Progenitor cell of endocrine pancreas (in vitro differentiated cells): ENCODE measurements around the gene FAM32A. TPM values are rescaled to one million over a fixed set of nuclear protein-coding genes. Genes with fewer than 3 reads are reported as not detected.

ENCODE experiments used
- DNase-seq: peaks from one replicate; pipeline ENCODE4 v3.0.0; 2021; ENCODE audit warnings: low spot score; ENCODE audit not compliant: unreplicated experiment
- H3K27ac Mint-ChIP-seq: 2 replicates; pipeline ENCODE4 v1.8.0; 2021; ENCODE audit warnings: mild to moderate bottlenecking, moderate library complexity, mixed read lengths
- H3K27me3 Mint-ChIP-seq: 2 replicates; pipeline ENCODE4 v1.8.0; 2021; ENCODE audit warnings: mixed read lengths
- H3K36me3 Mint-ChIP-seq: 2 replicates; pipeline ENCODE4 v1.8.0; 2022; ENCODE audit warnings: mixed read lengths; ENCODE audit not compliant: insufficient read depth
- H3K4me1 Mint-ChIP-seq: 2 replicates; pipeline ENCODE4 v1.8.0; 2021; ENCODE audit warnings: low read depth, mixed read lengths
- H3K4me3 Mint-ChIP-seq: 2 replicates; pipeline ENCODE4 v1.8.0; 2021; ENCODE audit warnings: low read depth, mild to moderate bottlenecking, moderate library complexity, mixed read lengths
- H3K9me3 Mint-ChIP-seq: 2 replicates; pipeline ENCODE4 v1.8.0; 2021; ENCODE audit warnings: low read depth, mixed read lengths
- CTCF ChIP-seq: fragments of 200-600 bp; sonication (generic); IDR thresholded peaks from one replicate; pipeline ENCODE4 v1.5.0; 2021; ENCODE audit warnings: antibody characterized with exemption, mild to moderate bottlenecking; ENCODE audit not compliant: unreplicated experiment
- total RNA-seq: library from RNA; stranded (reverse); gene quantifications from 2 replicates; pipeline ENCODE4 v1.2.1, GENCODE V29; 2021

The FAM32A gene
- total RNA-seq, 1 donor from 2014 or later, result 91.6 TPM

DNA sequence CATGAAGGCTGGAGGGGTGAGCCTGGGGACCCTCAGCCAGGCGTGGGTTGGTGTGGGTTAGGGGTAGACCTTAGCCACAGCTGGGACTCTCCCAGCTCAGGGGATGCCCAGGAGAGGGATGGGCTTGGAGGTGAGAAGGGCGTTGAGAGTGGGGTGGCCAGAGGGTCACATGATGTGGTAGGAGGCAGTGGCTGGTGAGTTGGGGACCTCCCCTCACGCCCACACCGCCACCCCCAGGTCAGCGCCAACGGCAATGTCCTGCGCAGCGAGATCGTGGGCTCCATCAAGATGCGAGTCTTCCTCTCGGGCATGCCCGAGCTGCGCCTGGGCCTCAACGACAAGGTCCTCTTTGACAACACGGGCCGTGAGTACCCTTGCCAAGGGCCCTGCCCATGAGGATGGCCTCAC, 41.0 kb downstream of the FAM32A start:
- TF ChIP-seq CTCF, result no peak
- Mint-ChIP-seq H3K27me3 (no peaks in the 10 kb centered on the region), H3K36me3 (peaks cover 24% of the 10 kb centered on the region), H3K4me1 (no peaks in the 10 kb centered on the region), H3K27ac (no peak overlapping the region), H3K4me3 (no peak overlapping the region), H3K9me3 (no peaks in the 10 kb centered on the region)
- DNase-seq, result no peak

- no peak overlapping the region for H3K4me3 Mint-ChIP-seq
- DNase-seq, result no peak
- no peaks in the 10 kb centered on the region for H3K9me3 Mint-ChIP-seq
- no peaks in the 10 kb centered on the region for H3K4me1 Mint-ChIP-seq
- no peak overlapping the region for H3K27ac Mint-ChIP-seq
- peaks cover 19% of the 10 kb centered on the region for H3K36me3 Mint-ChIP-seq
- TF ChIP-seq CTCF, result no peak
- no peaks in the 10 kb centered on the region for H3K27me3 Mint-ChIP-seq
These were observed 41.9 kb downstream of the FAM32A start for GRCh38 chr19:16226878-16227836.

DNA sequence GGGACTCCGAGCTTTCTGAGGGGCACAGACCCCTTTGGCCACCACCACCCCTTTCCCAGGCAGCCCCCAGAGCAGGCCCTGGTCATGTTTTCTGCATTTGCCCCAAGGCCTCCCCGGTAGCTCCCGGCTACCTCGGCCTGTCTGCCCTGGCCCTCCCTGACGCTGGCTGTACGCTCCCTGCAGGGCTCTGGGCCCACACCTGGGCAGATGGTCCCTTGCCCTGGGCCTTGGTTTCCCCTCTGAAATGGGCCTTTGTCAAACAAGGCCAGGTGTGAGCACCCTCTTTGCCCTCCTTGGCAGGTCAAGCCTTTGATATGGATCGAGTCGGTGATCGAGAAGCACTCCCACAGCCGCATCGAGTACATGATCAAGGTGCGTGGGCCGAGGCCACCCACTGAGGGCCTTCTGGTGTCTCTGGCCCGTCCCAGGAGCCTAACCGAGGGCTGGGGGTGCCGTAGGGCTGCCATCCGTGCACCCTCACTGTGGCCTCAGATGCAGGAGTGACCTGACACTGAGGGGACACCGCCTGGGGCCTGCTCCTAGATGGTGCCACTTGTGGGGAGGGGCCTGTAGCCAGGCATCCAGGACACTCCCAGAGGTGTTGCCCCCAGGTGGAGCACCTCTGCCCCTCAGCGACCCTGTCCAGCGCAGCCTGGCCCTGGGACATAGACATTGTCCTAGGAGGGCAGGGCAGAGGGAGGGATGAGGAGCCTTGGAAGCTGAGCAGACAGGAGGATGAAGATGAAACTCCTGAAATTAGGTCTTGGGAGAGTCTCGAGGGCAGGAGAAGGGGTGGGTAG, 42.8 kb downstream of the FAM32A start:
- Mint-ChIP-seq H3K27me3 (no peaks in the 10 kb centered on the region), H3K9me3 (no peaks in the 10 kb centered on the region), H3K36me3 (peaks cover 13% of the 10 kb centered on the region), H3K4me3 (no peak overlapping the region), H3K4me1 (no peaks in the 10 kb centered on the region), H3K27ac (no peak overlapping the region)
- DNase-seq, result no peak
- TF ChIP-seq CTCF, result no peak

DNA sequence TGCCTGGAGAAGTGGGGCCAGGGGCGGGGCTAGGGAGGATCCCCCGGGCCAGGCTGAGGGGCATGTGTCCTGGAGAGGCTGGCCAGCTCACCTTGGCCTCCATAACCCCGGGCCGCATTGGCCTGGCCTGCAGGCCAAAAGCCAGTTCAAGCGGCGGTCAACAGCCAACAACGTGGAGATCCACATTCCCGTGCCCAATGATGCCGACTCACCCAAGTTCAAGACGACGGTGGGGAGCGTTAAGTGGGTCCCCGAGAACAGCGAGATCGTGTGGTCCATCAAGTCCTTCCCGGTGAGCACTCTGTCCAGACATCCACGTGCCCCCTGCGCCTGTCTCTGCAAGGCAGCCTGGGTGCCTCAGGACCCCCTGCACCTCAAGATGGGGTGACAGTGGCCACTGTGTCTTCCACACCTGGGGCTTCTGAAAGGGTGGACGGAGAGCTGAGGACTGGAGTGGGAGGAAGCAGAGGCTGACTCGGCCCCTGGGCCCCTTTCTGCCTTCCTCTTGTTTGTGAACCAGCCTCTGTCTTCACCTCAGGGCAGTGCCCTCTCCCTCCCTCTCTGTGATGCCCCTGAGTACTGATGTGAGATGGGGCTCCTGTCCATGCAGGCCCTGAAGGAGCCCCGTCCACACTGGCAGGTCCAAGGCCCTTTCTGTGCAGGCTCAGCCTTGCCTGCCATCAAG, 43.6 kb downstream of the FAM32A start:
- H3K4me1 Mint-ChIP-seq, result no peaks in the 10 kb centered on the region
- H3K36me3 Mint-ChIP-seq, result peaks cover 12% of the 10 kb centered on the region
- no peak for TF ChIP-seq CTCF
- H3K27me3 Mint-ChIP-seq, result no peaks in the 10 kb centered on the region
- no peak overlapping the region for H3K4me3 Mint-ChIP-seq
- H3K9me3 Mint-ChIP-seq, result no peaks in the 10 kb centered on the region
- no peak for DNase-seq
- H3K27ac Mint-ChIP-seq, result no peak overlapping the region

DNA sequence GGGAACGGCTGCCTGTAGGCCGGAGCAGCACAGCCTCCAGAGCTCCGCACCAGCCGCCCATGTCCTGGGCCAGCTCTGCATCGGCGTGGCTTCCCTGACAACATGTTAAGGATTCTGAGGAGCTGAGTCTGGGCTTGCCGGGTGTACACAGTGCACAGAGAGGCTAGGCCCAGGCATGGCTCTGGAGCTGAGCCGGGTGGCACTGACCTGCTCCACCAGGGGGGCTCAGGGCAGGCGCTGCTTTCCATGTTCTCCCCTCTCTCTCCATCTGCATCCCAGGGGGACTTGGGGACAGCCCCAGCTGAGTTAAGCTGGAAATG, 44.1 kb downstream of the FAM32A start:
- H3K27ac Mint-ChIP-seq, result no peak overlapping the region
- no peaks in the 10 kb centered on the region for H3K27me3 Mint-ChIP-seq
- no peaks in the 10 kb centered on the region for H3K4me1 Mint-ChIP-seq
- H3K4me3 Mint-ChIP-seq, result no peak overlapping the region
- H3K36me3 Mint-ChIP-seq, result peaks cover 12% of the 10 kb centered on the region
- no peak for TF ChIP-seq CTCF
- DNase-seq, result no peak
- no peaks in the 10 kb centered on the region for H3K9me3 Mint-ChIP-seq
